Stimulated activated naive CD8-positive, alpha-beta T cell treated with anti-CD3 and anti-CD28 coated beads, Interleukin-15, Interleukin-2, amounts not matched to agents 100 ng/mL and 50 ng/mL, for 24 hours (primary cell): ENCODE measurements around the gene FRG2C.
A peak's percentile ranks its signal among the peaks of the same experiment; 100 is the strongest.
"Not testable (repeated sequence)": the region's sequence is repeated elsewhere in the genome, so short reads cannot be mapped to it uniquely, and the experiment has no call there.

Experiments used
- H3K27ac Mint-ChIP-seq: one replicate; pipeline ENCODE4 v1.8.0; 2021; ENCODE audit warnings: mild to moderate bottlenecking, mixed read lengths
- H3K27me3 Mint-ChIP-seq: one replicate; pipeline ENCODE4 v1.8.0; 2021; ENCODE audit warnings: mixed read lengths
- H3K36me3 Mint-ChIP-seq: one replicate; pipeline ENCODE4 v1.8.0; 2021; ENCODE audit warnings: low read depth, mixed read lengths
- H3K4me1 Mint-ChIP-seq: one replicate; pipeline ENCODE4 v1.8.0; 2021; ENCODE audit warnings: low read depth, mixed read lengths
- H3K4me3 Mint-ChIP-seq: one replicate; pipeline ENCODE4 v1.8.0; 2021; ENCODE audit warnings: mild to moderate bottlenecking, mixed read lengths
- H3K9me3 Mint-ChIP-seq: one replicate; pipeline ENCODE4 v1.8.0; 2021; ENCODE audit warnings: mixed read lengths

The FRG2C gene

GRCh38 chr3:75658411-75659107 lies 5.6 kb upstream of the FRG2C start:
- not testable (repeated sequence) for H3K36me3 Mint-ChIP-seq, H3K9me3 Mint-ChIP-seq, H3K4me1 Mint-ChIP-seq, H3K27ac Mint-ChIP-seq
- peaks cover 30% of the 10 kb centered on the region for H3K27me3 Mint-ChIP-seq
- H3K4me3 Mint-ChIP-seq, result peak overlapping the region; percentile 52

GRCh38 chr3:75659108-75659433 lies 5.1 kb upstream of the FRG2C start:
- peaks cover 35% of the 10 kb centered on the region for H3K27me3 Mint-ChIP-seq
- H3K36me3 Mint-ChIP-seq, H3K4me1 Mint-ChIP-seq, H3K27ac Mint-ChIP-seq, H3K9me3 Mint-ChIP-seq: not testable (repeated sequence)
- H3K4me3 Mint-ChIP-seq, result peak overlapping the region; percentile 52

GRCh38 chr3:75665626-75666025 lies 1.5 kb downstream of the FRG2C start:
- H3K27ac Mint-ChIP-seq, H3K4me3 Mint-ChIP-seq, H3K4me1 Mint-ChIP-seq: not testable (repeated sequence)
- H3K36me3 Mint-ChIP-seq, result peaks cover 11% of the 10 kb centered on the region
- H3K27me3 Mint-ChIP-seq, result peaks cover 52% of the 10 kb centered on the region
- peaks cover 12% of the 10 kb centered on the region for H3K9me3 Mint-ChIP-seq

GRCh38 chr3:75667757-75668701 lies 3.9 kb downstream of the FRG2C start:
- H3K4me1 Mint-ChIP-seq, result peaks cover 16% of the 10 kb centered on the region
- peaks cover 64% of the 10 kb centered on the region for H3K27me3 Mint-ChIP-seq
- peak overlapping the region; percentile 39 for H3K4me3 Mint-ChIP-seq
- H3K27ac Mint-ChIP-seq, result not testable (repeated sequence)
- H3K36me3 Mint-ChIP-seq, result peaks cover 18% of the 10 kb centered on the region
- H3K9me3 Mint-ChIP-seq, result peaks cover 20% of the 10 kb centered on the region

- Mint-ChIP-seq H3K9me3 (peaks cover 29% of the 10 kb centered on the region), H3K4me1 (peaks cover 16% of the 10 kb centered on the region), H3K27me3 (peaks cover 64% of the 10 kb centered on the region), H3K36me3 (peaks cover 21% of the 10 kb centered on the region)
- H3K27ac Mint-ChIP-seq, H3K4me3 Mint-ChIP-seq: not testable (repeated sequence)
Observed at GRCh38 chr3:75668759-75669347, 4.7 kb downstream of the FRG2C start.

- not testable (repeated sequence) for H3K27ac Mint-ChIP-seq, H3K4me3 Mint-ChIP-seq
- Mint-ChIP-seq H3K4me1 (peaks cover 16% of the 10 kb centered on the region), H3K36me3 (peaks cover 21% of the 10 kb centered on the region), H3K27me3 (peaks cover 57% of the 10 kb centered on the region), H3K9me3 (peaks cover 29% of the 10 kb centered on the region)
Observed at GRCh38 chr3:75669348-75670297, 5.5 kb downstream of the FRG2C start.

- peaks cover 16% of the 10 kb centered on the region for H3K4me1 Mint-ChIP-seq
- H3K27me3 Mint-ChIP-seq, result peaks cover 51% of the 10 kb centered on the region
- peaks cover 21% of the 10 kb centered on the region for H3K36me3 Mint-ChIP-seq
- peaks cover 29% of the 10 kb centered on the region for H3K9me3 Mint-ChIP-seq
- H3K27ac Mint-ChIP-seq, result peak overlapping the region; percentile 7
- peak overlapping the region; percentile 64 for H3K4me3 Mint-ChIP-seq
Observed at GRCh38 chr3:75670298-75671286, 6.5 kb downstream of the FRG2C start.

- Mint-ChIP-seq H3K9me3 (peaks cover 34% of the 10 kb centered on the region), H3K27me3 (peaks cover 55% of the 10 kb centered on the region)
Observed at GRCh38 chr3:75671287-75672139, 7.4 kb downstream of the FRG2C start.

GRCh38 chr3:75672140-75672775 lies 8.1 kb downstream of the FRG2C start:
- not testable (repeated sequence) for H3K27ac Mint-ChIP-seq, H3K4me3 Mint-ChIP-seq
- Mint-ChIP-seq H3K27me3 (peaks cover 49% of the 10 kb centered on the region), H3K4me1 (peaks cover 16% of the 10 kb centered on the region), H3K36me3 (peaks cover 25% of the 10 kb centered on the region), H3K9me3 (peaks cover 34% of the 10 kb centered on the region)

More at GRCh38 chr3:75671287-75672139, 7.4 kb downstream of the FRG2C start:
- H3K27ac Mint-ChIP-seq, result not testable (repeated sequence)
- H3K4me1 Mint-ChIP-seq, result peaks cover 16% of the 10 kb centered on the region
- peaks cover 25% of the 10 kb centered on the region for H3K36me3 Mint-ChIP-seq
- peak overlapping the region; percentile 64 for H3K4me3 Mint-ChIP-seq

GRCh38 chr3:75683965-75684364 lies 19.8 kb downstream of the FRG2C start:
- H3K36me3 Mint-ChIP-seq, H3K4me3 Mint-ChIP-seq, H3K4me1 Mint-ChIP-seq, H3K27ac Mint-ChIP-seq, H3K9me3 Mint-ChIP-seq, H3K27me3 Mint-ChIP-seq: not testable (repeated sequence)

GRCh38 chr3:75687323-75687722 lies 23.2 kb downstream of the FRG2C start:
- Mint-ChIP-seq H3K27me3 (no peaks in the 10 kb centered on the region), H3K36me3 (peaks cover 3% of the 10 kb centered on the region), H3K4me1 (no peaks in the 10 kb centered on the region), H3K9me3 (peaks cover 20% of the 10 kb centered on the region), H3K27ac (no peak overlapping the region), H3K4me3 (no peak overlapping the region)

GRCh38 chr3:75692061-75692460 lies 27.9 kb downstream of the FRG2C start:
- Mint-ChIP-seq H3K27ac (no peak overlapping the region), H3K4me3 (no peak overlapping the region), H3K9me3 (peaks cover 21% of the 10 kb centered on the region), H3K36me3 (peaks cover 3% of the 10 kb centered on the region), H3K4me1 (no peaks in the 10 kb centered on the region), H3K27me3 (no peaks in the 10 kb centered on the region)
